Chondrocyte (in vitro differentiated cells): Measurements from ENCODE around the gene SNTG2. TPM values are rescaled to one million over a fixed set of nuclear protein-coding genes. Genes with fewer than 3 reads are reported as not detected.

Experiments
- DNase-seq: peaks from one replicate; pipeline ENCODE4 v3.0.0; 2021; ENCODE audit warnings: mixed read lengths, low spot score
- H3K27ac Mint-ChIP-seq: one replicate; pipeline ENCODE4 v1.8.0; 2021; ENCODE audit warnings: mild to moderate bottlenecking, moderate library complexity, mixed read lengths; ENCODE audit not compliant: unreplicated experiment
- H3K27me3 Mint-ChIP-seq: 2 replicates; pipeline ENCODE4 v1.8.0; 2021; ENCODE audit warnings: low read depth, mixed read lengths
- H3K36me3 Mint-ChIP-seq: 2 replicates; pipeline ENCODE4 v1.8.0; 2021; ENCODE audit warnings: low read depth, mixed read lengths
- H3K4me1 Mint-ChIP-seq: 2 replicates; pipeline ENCODE4 v1.8.0; 2021; ENCODE audit warnings: low read depth, mild to moderate bottlenecking, mixed read lengths
- H3K4me3 Mint-ChIP-seq: one replicate; pipeline ENCODE4 v1.8.0; 2021; ENCODE audit warnings: mild to moderate bottlenecking, moderate library complexity, mixed read lengths; ENCODE audit not compliant: unreplicated experiment
- H3K9me3 Mint-ChIP-seq: 2 replicates; pipeline ENCODE4 v1.8.0; 2021; ENCODE audit warnings: low read depth, mixed read lengths
- CTCF ChIP-seq: fragments of 200-600 bp; sonication (generic); IDR thresholded peaks from 2 replicates; pipeline ENCODE4 v1.5.0; 2021; ENCODE audit warnings: antibody characterized with exemption, mild to moderate bottlenecking, moderate library complexity
- total RNA-seq: library from RNA; stranded (reverse); gene quantifications from 3 replicates; pipeline ENCODE4 v1.2.1, GENCODE V29; 2021

The SNTG2 gene
- total RNA-seq, 1 donor from 2014 or later = not detected

- Mint-ChIP-seq H3K27me3 (no peaks in the 10 kb centered on the region), H3K4me3 (no peak overlapping the region), H3K27ac (no peak overlapping the region), H3K9me3 (peaks cover 29% of the 10 kb centered on the region), H3K36me3 (no peaks in the 10 kb centered on the region), H3K4me1 (no peaks in the 10 kb centered on the region)
- no peak for TF ChIP-seq CTCF
- DNase-seq = no peak
Measured at GRCh38 chr2:1350111-1350510, 399.5 kb downstream of the SNTG2 start.

DNA sequence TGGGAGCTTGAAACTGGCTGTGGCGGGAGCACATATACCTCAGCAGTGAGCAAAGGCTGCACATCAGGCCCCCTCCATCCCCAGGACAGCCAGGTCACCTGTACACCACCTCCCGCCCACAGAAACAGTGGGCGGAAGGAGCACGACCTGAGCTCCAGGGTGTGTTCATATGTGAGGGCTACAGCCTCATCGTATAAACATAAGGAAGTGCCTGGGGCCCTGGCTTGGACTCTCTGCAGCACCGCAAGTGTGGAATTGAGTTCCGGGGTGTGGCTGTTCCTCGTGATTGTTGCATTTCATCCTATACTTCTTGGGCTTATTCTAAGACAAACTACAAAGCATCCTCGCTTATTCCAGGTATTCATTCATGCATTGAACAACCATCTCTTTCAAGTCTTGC lies 402.5 kb downstream of the SNTG2 start:
- H3K27me3 Mint-ChIP-seq = no peaks in the 10 kb centered on the region
- DNase-seq = no peak
- no peak overlapping the region for H3K4me3 Mint-ChIP-seq
- no peaks in the 10 kb centered on the region for H3K4me1 Mint-ChIP-seq
- peaks cover 20% of the 10 kb centered on the region for H3K9me3 Mint-ChIP-seq
- H3K36me3 Mint-ChIP-seq = no peaks in the 10 kb centered on the region
- H3K27ac Mint-ChIP-seq = no peak overlapping the region
- no peak for TF ChIP-seq CTCF

DNA sequence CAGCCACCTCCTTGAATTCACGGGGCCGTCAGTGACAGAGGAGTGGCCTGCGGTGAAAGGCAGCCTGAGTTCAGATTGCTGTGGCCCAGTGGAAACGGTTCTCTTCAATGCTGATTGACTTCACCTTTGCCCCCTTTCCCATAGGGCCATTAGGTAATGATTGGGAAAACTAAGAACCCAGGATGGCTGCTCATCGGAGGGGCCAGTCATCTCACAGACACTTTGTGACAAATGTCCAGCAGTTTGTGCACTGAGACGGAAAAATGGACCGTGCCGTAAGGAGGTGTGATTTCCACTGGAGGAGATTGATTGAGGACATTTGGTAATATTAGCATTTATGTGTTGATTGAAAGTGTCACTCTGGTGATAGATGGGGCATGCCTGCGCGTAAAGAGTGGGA lies 402.9 kb downstream of the SNTG2 start:
- no peak for DNase-seq
- no peaks in the 10 kb centered on the region for H3K36me3 Mint-ChIP-seq
- no peaks in the 10 kb centered on the region for H3K4me1 Mint-ChIP-seq
- H3K27me3 Mint-ChIP-seq = peaks cover 1% of the 10 kb centered on the region
- no peak for TF ChIP-seq CTCF
- H3K27ac Mint-ChIP-seq = no peak overlapping the region
- peaks cover 15% of the 10 kb centered on the region for H3K9me3 Mint-ChIP-seq
- H3K4me3 Mint-ChIP-seq = no peak overlapping the region

DNA sequence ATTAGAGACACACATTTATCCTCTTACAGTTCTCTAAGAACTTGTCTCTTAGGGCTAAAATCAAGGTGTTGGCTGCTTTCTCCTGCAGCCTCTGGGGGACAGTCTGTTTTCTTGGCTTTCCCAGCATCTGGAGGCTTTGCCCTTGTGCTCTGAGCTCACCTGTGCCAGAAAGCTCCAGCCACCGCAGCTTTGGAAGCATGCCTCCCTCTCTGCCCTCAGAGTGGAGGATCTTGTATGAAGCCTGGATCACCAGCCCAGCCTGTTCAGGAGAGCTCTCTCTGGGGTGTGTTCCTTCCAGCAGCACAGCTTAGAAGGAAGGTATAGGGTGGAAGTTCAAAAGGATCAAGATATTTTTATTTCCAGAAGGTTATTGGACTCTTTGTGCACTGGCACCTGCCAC lies 409.5 kb downstream of the SNTG2 start:
- peaks cover 4% of the 10 kb centered on the region for H3K9me3 Mint-ChIP-seq
- no peaks in the 10 kb centered on the region for H3K36me3 Mint-ChIP-seq
- DNase-seq = no peak
- H3K4me3 Mint-ChIP-seq = no peak overlapping the region
- H3K4me1 Mint-ChIP-seq = no peaks in the 10 kb centered on the region
- H3K27ac Mint-ChIP-seq = no peak overlapping the region
- no peak for TF ChIP-seq CTCF
- H3K27me3 Mint-ChIP-seq = peaks cover 7% of the 10 kb centered on the region

- Mint-ChIP-seq H3K36me3 (no peaks in the 10 kb centered on the region), H3K4me1 (no peaks in the 10 kb centered on the region), H3K27me3 (peaks cover 7% of the 10 kb centered on the region), H3K9me3 (peaks cover 4% of the 10 kb centered on the region), H3K4me3 (no peak overlapping the region), H3K27ac (no peak overlapping the region)
- TF ChIP-seq CTCF = no peak
- DNase-seq = no peak
Measured at GRCh38 chr2:1360557-1361250, 410.1 kb downstream of the SNTG2 start.
